ENCODE data around the gene CD59.
"Not testable (repeated sequence)": the region's sequence is repeated elsewhere in the genome, so short reads cannot be mapped to it uniquely, and the experiment has no call there.

CD59 gene

DNA sequence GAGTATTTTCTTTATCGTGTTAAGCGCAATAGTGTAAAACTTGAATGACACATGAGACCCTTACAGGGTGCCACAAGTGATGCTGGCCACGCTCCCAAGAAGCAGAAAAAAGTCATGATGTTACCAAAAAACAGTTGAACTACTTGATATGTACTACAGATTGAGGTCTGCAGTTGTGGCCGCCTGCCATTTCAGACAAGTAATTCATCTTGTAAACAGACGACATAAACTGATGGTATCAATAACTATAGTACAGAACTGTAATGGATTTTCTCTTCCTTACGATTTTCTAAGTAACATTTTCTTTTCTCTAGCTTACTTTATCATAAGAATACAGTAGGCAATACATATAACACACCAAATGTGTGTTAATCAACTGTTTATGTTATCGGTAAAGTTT is 5.5 kb downstream of the CD59 start:
- Histone ChIP-seq H3K9me3 (ENCODE audit: control insufficient read depth in 2 of 2, low read length in 2 of 2) (no peaks in the 10 kb centered on the region), H3K27me3 (ENCODE audit: control insufficient read depth in 2 of 2, insufficient read depth in 2 of 2, low read length in 2 of 2) (no peaks in the 10 kb centered on the region), H3K27ac (ENCODE audit: low read depth in 2 of 2, low read length in 2 of 2) (no peak overlapping the region), H3K9ac (ENCODE audit: low read depth in 1 of 2, low read length in 2 of 2) (no peak overlapping the region), H3K4me3 (ENCODE audit: low read length in 2 of 2) (no peak overlapping the region), H3K36me3 (ENCODE audit: control insufficient read depth in 2 of 2, insufficient read depth in 2 of 2, low read length in 2 of 2) (no peaks in the 10 kb centered on the region), H3K4me1 (ENCODE audit: control insufficient read depth in 2 of 2, insufficient read depth in 2 of 2, low read length in 2 of 2) (peaks cover 7 to 31% of the 10 kb centered on the region in 2 donors)

GRCh38 chr11:33729072-33729664 is 7.1 kb downstream of the CD59 start:
- H3K27ac ChIP-seq (ENCODE audit: low read depth in 2 of 2, low read length in 2 of 2); H3K9me3 ChIP-seq (ENCODE audit: control insufficient read depth in 2 of 2, low read length in 2 of 2); H3K9ac ChIP-seq (ENCODE audit: low read depth in 1 of 2, low read length in 2 of 2); H3K36me3 ChIP-seq (ENCODE audit: control insufficient read depth in 2 of 2, insufficient read depth in 2 of 2, low read length in 2 of 2); H3K27me3 ChIP-seq (ENCODE audit: control insufficient read depth in 2 of 2, insufficient read depth in 2 of 2, low read length in 2 of 2); H3K4me3 ChIP-seq (ENCODE audit: low read length in 2 of 2): not testable (repeated sequence)
- H3K4me1 ChIP-seq (ENCODE audit: control insufficient read depth in 2 of 2, insufficient read depth in 2 of 2, low read length in 2 of 2): peaks cover 7 to 28% of the 10 kb centered on the region in 2 donors

DNA sequence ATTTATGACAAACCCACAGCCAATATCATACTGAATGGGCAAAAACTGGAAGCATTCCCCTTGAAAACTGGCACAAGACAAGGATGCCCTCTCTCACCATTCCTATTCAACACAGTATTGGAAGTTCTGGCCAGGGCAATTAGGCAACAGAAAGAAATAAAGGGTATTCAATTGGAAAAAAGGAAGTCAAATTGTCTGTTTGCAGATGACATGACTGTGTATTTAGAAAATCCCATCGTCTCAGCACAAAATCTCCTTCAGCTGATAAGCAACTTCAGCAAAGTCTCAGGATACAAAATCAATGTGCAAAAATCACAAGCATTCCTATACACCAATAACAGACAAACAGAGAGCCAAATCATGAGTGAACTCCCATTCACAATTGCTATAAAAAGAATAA is 8.7 kb downstream of the CD59 start:
- H3K9me3 ChIP-seq (ENCODE audit: control insufficient read depth in 2 of 2, low read length in 2 of 2); H3K9ac ChIP-seq (ENCODE audit: low read depth in 1 of 2, low read length in 2 of 2); H3K36me3 ChIP-seq (ENCODE audit: control insufficient read depth in 2 of 2, insufficient read depth in 2 of 2, low read length in 2 of 2); H3K27ac ChIP-seq (ENCODE audit: low read depth in 2 of 2, low read length in 2 of 2); H3K27me3 ChIP-seq (ENCODE audit: control insufficient read depth in 2 of 2, insufficient read depth in 2 of 2, low read length in 2 of 2); H3K4me3 ChIP-seq (ENCODE audit: low read length in 2 of 2): not testable (repeated sequence)
- H3K4me1 ChIP-seq (ENCODE audit: control insufficient read depth in 2 of 2, insufficient read depth in 2 of 2, low read length in 2 of 2): peaks cover 14 to 21% of the 10 kb centered on the region in 2 donors

DNA sequence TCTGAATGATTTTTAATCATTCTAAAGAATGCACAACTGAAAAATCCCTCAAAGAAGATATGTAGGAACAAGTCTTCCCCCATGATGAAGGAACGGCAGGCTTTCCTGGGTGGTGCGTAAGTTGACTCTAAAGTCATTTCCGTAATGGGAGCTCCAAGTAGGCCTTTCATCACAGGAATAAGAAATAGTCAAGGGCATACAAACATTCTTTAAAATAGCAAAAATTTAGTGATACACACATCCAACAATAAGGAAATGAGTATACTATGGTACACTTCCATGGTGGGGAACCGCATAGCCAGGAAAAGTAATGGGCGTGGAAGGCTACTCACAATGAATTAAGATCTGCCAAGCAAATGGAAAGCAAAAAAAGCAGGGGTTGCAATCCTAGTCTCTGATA is 10.7 kb downstream of the CD59 start:
- Histone ChIP-seq H3K4me1 (ENCODE audit: control insufficient read depth in 2 of 2, insufficient read depth in 2 of 2, low read length in 2 of 2) (peaks cover 10 to 15% of the 10 kb centered on the region in 2 donors), H3K36me3 (ENCODE audit: control insufficient read depth in 2 of 2, insufficient read depth in 2 of 2, low read length in 2 of 2) (peaks cover 12% of the 10 kb centered on the region in 2 donors), H3K27ac (ENCODE audit: low read depth in 2 of 2, low read length in 2 of 2) (no peak overlapping the region), H3K9ac (ENCODE audit: low read depth in 1 of 2, low read length in 2 of 2) (no peak overlapping the region), H3K27me3 (ENCODE audit: control insufficient read depth in 2 of 2, insufficient read depth in 2 of 2, low read length in 2 of 2) (no peaks in the 10 kb centered on the region), H3K9me3 (ENCODE audit: control insufficient read depth in 2 of 2, low read length in 2 of 2) (no peaks in the 10 kb centered on the region), H3K4me3 (ENCODE audit: low read length in 2 of 2) (no peak overlapping the region)

GRCh38 chr11:33724644-33725035 is 11.6 kb downstream of the CD59 start:
- Histone ChIP-seq H3K4me1 (ENCODE audit: control insufficient read depth in 2 of 2, insufficient read depth in 2 of 2, low read length in 2 of 2) (peaks cover 10 to 15% of the 10 kb centered on the region in 2 donors), H3K9me3 (ENCODE audit: control insufficient read depth in 2 of 2, low read length in 2 of 2) (no peaks in the 10 kb centered on the region), H3K27ac (ENCODE audit: low read depth in 2 of 2, low read length in 2 of 2) (peak overlapping the region; percentile 36 to 46), H3K27me3 (ENCODE audit: control insufficient read depth in 2 of 2, insufficient read depth in 2 of 2, low read length in 2 of 2) (no peaks in the 10 kb centered on the region), H3K36me3 (ENCODE audit: control insufficient read depth in 2 of 2, insufficient read depth in 2 of 2, low read length in 2 of 2) (peaks cover 15 to 18% of the 10 kb centered on the region in 2 donors), H3K4me3 (ENCODE audit: low read length in 2 of 2) (no peak overlapping the region), H3K9ac (ENCODE audit: low read depth in 1 of 2, low read length in 2 of 2) (no peak overlapping the region)

DNA sequence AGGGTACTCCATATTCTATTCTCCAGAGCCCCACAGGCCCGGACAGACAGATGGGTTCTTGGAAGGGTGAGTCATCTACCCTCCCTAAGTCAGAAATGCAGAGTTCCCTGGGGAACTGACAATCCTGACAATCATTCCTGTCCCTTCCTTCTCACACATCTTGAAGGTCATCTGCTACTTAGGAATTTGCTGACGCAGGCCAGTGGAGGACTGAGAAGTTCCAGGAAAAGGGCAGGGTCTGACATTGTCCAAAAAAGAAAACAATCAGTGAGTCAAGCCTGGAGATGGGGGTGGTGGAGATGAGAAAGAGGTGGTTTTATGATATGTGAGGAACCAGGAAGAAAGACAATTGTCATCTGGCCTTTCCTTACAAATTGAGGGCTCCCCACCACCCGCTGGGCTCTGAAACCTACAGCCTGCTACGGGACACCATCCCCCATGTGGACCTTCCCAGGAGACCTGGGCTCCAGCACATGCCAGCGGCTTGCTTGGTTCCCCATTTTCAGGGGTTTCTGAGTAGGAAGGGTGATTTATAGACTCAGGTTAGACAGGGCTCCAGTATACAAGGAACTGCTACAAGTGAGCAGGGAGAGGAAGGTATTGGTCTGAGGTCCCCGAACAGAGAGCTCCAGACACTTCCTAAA is 12.9 kb downstream of the CD59 start:
- no peak overlapping the region for H3K9ac ChIP-seq (ENCODE audit: low read depth in 1 of 2, low read length in 2 of 2)
- H3K4me1 ChIP-seq (ENCODE audit: control insufficient read depth in 2 of 2, insufficient read depth in 2 of 2, low read length in 2 of 2): peaks cover 10 to 15% of the 10 kb centered on the region in 2 donors

DNA sequence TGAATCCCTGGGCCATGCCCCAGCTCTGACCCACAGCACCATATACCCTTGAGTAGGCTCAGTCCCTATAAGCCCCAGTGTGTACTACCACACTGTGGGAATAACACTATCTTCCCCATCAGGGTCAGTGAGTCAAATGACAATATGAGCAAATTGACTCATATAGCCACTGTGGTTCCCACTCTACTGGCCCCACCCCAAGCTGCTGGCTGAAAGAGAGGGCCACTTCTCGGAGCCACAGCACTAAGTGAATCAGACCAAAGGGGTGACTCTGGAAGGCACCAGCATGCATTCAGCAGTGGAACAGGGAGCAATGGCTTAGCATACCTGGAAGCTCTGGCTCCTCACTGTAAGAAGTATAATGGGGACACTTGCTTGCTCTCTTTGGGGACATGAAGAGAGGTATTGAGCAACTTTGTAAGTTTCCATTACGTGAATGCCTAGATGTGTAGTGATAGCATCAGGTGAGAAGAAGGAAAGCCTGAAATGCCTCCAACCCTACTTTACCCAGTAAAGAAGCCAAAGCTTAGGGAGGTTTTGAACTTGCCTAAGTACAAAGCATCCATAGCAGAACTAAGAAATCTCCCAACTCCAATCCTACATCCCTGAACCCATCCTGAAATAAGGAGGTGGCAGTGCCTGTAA is 13.5 kb downstream of the CD59 start:
- peak overlapping the region; percentile 22 to 56 for H3K27ac ChIP-seq (ENCODE audit: low read depth in 2 of 2, low read length in 2 of 2)
- H3K9me3 ChIP-seq (ENCODE audit: control insufficient read depth in 2 of 2, low read length in 2 of 2): no peaks in the 10 kb centered on the region
- H3K9ac ChIP-seq (ENCODE audit: low read depth in 1 of 2, low read length in 2 of 2): no peak overlapping the region
- H3K4me1 ChIP-seq (ENCODE audit: control insufficient read depth in 2 of 2, insufficient read depth in 2 of 2, low read length in 2 of 2): peaks cover 10 to 15% of the 10 kb centered on the region in 2 donors
- H3K36me3 ChIP-seq (ENCODE audit: control insufficient read depth in 2 of 2, insufficient read depth in 2 of 2, low read length in 2 of 2): peaks cover 23 to 29% of the 10 kb centered on the region in 2 donors
- no peak overlapping the region for H3K4me3 ChIP-seq (ENCODE audit: low read length in 2 of 2)
- H3K27me3 ChIP-seq (ENCODE audit: control insufficient read depth in 2 of 2, insufficient read depth in 2 of 2, low read length in 2 of 2): no peaks in the 10 kb centered on the region

More for the DNA sequence above, 12.9 kb downstream of the CD59 start:
- peak overlapping the region; percentile 22 to 56 for H3K27ac ChIP-seq (ENCODE audit: low read depth in 2 of 2, low read length in 2 of 2)
- H3K4me3 ChIP-seq (ENCODE audit: low read length in 2 of 2): no peak overlapping the region
- H3K9me3 ChIP-seq (ENCODE audit: control insufficient read depth in 2 of 2, low read length in 2 of 2): no peaks in the 10 kb centered on the region
- H3K27me3 ChIP-seq (ENCODE audit: control insufficient read depth in 2 of 2, insufficient read depth in 2 of 2, low read length in 2 of 2): no peaks in the 10 kb centered on the region
- peaks cover 23 to 28% of the 10 kb centered on the region in 2 donors for H3K36me3 ChIP-seq (ENCODE audit: control insufficient read depth in 2 of 2, insufficient read depth in 2 of 2, low read length in 2 of 2)

- Histone ChIP-seq H3K9ac (ENCODE audit: low read depth in 1 of 2, low read length in 2 of 2) (no peak overlapping the region), H3K36me3 (ENCODE audit: control insufficient read depth in 2 of 2, insufficient read depth in 2 of 2, low read length in 2 of 2) (peaks cover 23 to 33% of the 10 kb centered on the region in 2 donors), H3K27ac (ENCODE audit: low read depth in 2 of 2, low read length in 2 of 2) (peak overlapping the region in 1 of 2 donors; percentile 56), H3K4me1 (ENCODE audit: control insufficient read depth in 2 of 2, insufficient read depth in 2 of 2, low read length in 2 of 2) (peaks cover 10 to 15% of the 10 kb centered on the region in 2 donors), H3K9me3 (ENCODE audit: control insufficient read depth in 2 of 2, low read length in 2 of 2) (no peaks in the 10 kb centered on the region), H3K27me3 (ENCODE audit: control insufficient read depth in 2 of 2, insufficient read depth in 2 of 2, low read length in 2 of 2) (no peaks in the 10 kb centered on the region), H3K4me3 (ENCODE audit: low read length in 2 of 2) (no peak overlapping the region)
Observed at GRCh38 chr11:33721984-33722383, 14.2 kb downstream of the CD59 start.

GRCh38 chr11:33721426-33721825 is 14.8 kb downstream of the CD59 start:
- Histone ChIP-seq H3K36me3 (ENCODE audit: control insufficient read depth in 2 of 2, insufficient read depth in 2 of 2, low read length in 2 of 2) (peaks cover 27 to 33% of the 10 kb centered on the region in 2 donors), H3K27ac (ENCODE audit: low read depth in 2 of 2, low read length in 2 of 2) (no peak overlapping the region), H3K9ac (ENCODE audit: low read depth in 1 of 2, low read length in 2 of 2) (no peak overlapping the region), H3K27me3 (ENCODE audit: control insufficient read depth in 2 of 2, insufficient read depth in 2 of 2, low read length in 2 of 2) (no peaks in the 10 kb centered on the region), H3K4me3 (ENCODE audit: low read length in 2 of 2) (no peak overlapping the region), H3K4me1 (ENCODE audit: control insufficient read depth in 2 of 2, insufficient read depth in 2 of 2, low read length in 2 of 2) (peaks cover 12 to 18% of the 10 kb centered on the region in 2 donors), H3K9me3 (ENCODE audit: control insufficient read depth in 2 of 2, low read length in 2 of 2) (no peaks in the 10 kb centered on the region)

- Histone ChIP-seq H3K27me3 (ENCODE audit: control insufficient read depth in 2 of 2, insufficient read depth in 2 of 2, low read length in 2 of 2) (no peaks in the 10 kb centered on the region), H3K36me3 (ENCODE audit: control insufficient read depth in 2 of 2, insufficient read depth in 2 of 2, low read length in 2 of 2) (peaks cover 29 to 38% of the 10 kb centered on the region in 2 donors), H3K9ac (ENCODE audit: low read depth in 1 of 2, low read length in 2 of 2) (no peak overlapping the region), H3K27ac (ENCODE audit: low read depth in 2 of 2, low read length in 2 of 2) (no peak overlapping the region), H3K9me3 (ENCODE audit: control insufficient read depth in 2 of 2, low read length in 2 of 2) (no peaks in the 10 kb centered on the region), H3K4me1 (ENCODE audit: control insufficient read depth in 2 of 2, insufficient read depth in 2 of 2, low read length in 2 of 2) (peaks cover 12 to 26% of the 10 kb centered on the region in 2 donors), H3K4me3 (ENCODE audit: low read length in 2 of 2) (no peak overlapping the region)
Observed at GRCh38 chr11:33719587-33719986, 16.6 kb downstream of the CD59 start.

Measured in mucosa of rectum (tissue), 2 donors.